WTC11 (cell line): ENCODE measurements around the gene PAPLN. TPM values are rescaled to one million over a fixed set of nuclear protein-coding genes. Genes with fewer than 3 reads are reported as not detected.

Source experiments
- ATAC-seq: fragments of 200-7000 bp; cut with Tn5 transposase; 2 replicates; pipeline ENCODE4 v1.10.0; 2021; ENCODE audit warnings: mild to moderate bottlenecking, moderate library complexity
- CTCF ChIA-PET: fragments of 300-600 bp; sonication (Branson Sonifier 250); formaldehyde crosslinking; loops from one replicate; lab custom pipeline; 2021; ENCODE audit warnings: antibody characterized with exemption; lab: Charles Lee
- POLR2A ChIA-PET: fragments of 350-600 bp; sonication (Branson Sonifier 250); formaldehyde crosslinking; loops from one replicate; lab custom pipeline; 2021; ENCODE audit warnings: antibody characterized with exemption; lab: Charles Lee
- DNase-seq: peaks from one replicate; pipeline ENCODE4 v3.0.0; 2021; ENCODE audit warnings: low spot score
- H3K27ac Mint-ChIP-seq: 2 replicates; pipeline ENCODE4 v1.8.0; 2021; ENCODE audit warnings: mixed read lengths
- H3K27me3 Mint-ChIP-seq: 2 replicates; pipeline ENCODE4 v1.8.0; 2021; ENCODE audit warnings: low read depth, mild to moderate bottlenecking, moderate library complexity, mixed read lengths
- H3K36me3 Mint-ChIP-seq: 2 replicates; pipeline ENCODE4 v1.8.0; 2021; ENCODE audit warnings: mixed read lengths
- H3K4me1 Mint-ChIP-seq: 2 replicates; pipeline ENCODE4 v1.8.0; 2022; ENCODE audit warnings: mixed read lengths
- H3K4me3 Mint-ChIP-seq: 2 replicates; pipeline ENCODE4 v1.8.0; 2021; ENCODE audit warnings: mild to moderate bottlenecking, moderate library complexity, mixed read lengths
- H3K9me3 Mint-ChIP-seq: 2 replicates; pipeline ENCODE4 v1.8.0; 2021; ENCODE audit warnings: mixed read lengths
- FOXP1 ChIP-seq: sonication (generic); formaldehyde crosslinking; IDR thresholded peaks from 2 replicates; pipeline ENCODE4 v1.8.0; 2022; ENCODE audit warnings: missing genetic modification reagents, mild to moderate bottlenecking, moderate library complexity, borderline replicate concordance
- IRF2 ChIP-seq: sonication (generic); formaldehyde crosslinking; IDR thresholded peaks from 2 replicates; pipeline ENCODE4 v1.8.0; 2022; ENCODE audit warnings: low read depth, missing genetic modification reagents, borderline replicate concordance
- MYBL2 ChIP-seq: sonication (generic); formaldehyde crosslinking; IDR thresholded peaks from 2 replicates; pipeline ENCODE4 v1.8.1; 2023; ENCODE audit warnings: mild to moderate bottlenecking, moderate library complexity, missing genetic modification reagents
- NFATC4 ChIP-seq: fragments of 250-450 bp; sonication (Bioruptor Pico); IDR thresholded peaks from 2 replicates; pipeline ENCODE4 v1.9.0; 2021; ENCODE audit warnings: mild to moderate bottlenecking
- PRRX2 ChIP-seq: fragments of 250-450 bp; sonication (Bioruptor Pico); IDR thresholded peaks from 2 replicates; pipeline ENCODE4 v1.8.0; 2021; ENCODE audit warnings: mild to moderate bottlenecking
- RORB ChIP-seq: fragments of 250-450 bp; sonication (Bioruptor Pico); IDR thresholded peaks from 2 replicates; pipeline ENCODE4 v1.9.0; 2021; ENCODE audit warnings: mild to moderate bottlenecking
- SMAD3 ChIP-seq: sonication (generic); formaldehyde crosslinking; IDR thresholded peaks from 2 replicates; pipeline ENCODE4 v1.8.0; 2022; ENCODE audit warnings: missing genetic modification reagents, mild to moderate bottlenecking, borderline replicate concordance
- SMAD4 ChIP-seq: sonication (generic); formaldehyde crosslinking; IDR thresholded peaks from 2 replicates; pipeline ENCODE4 v1.8.0; 2022; ENCODE audit warnings: mild to moderate bottlenecking, missing genetic modification reagents
- SP1 ChIP-seq: sonication (generic); formaldehyde crosslinking; conservative IDR thresholded peaks from 2 replicates; pipeline ENCODE4 v1.8.1; 2022; ENCODE audit warnings: missing genetic modification reagents
- ZBTB21 ChIP-seq: sonication (generic); formaldehyde crosslinking; IDR thresholded peaks from 2 replicates; pipeline ENCODE4 v1.8.1; 2023; ENCODE audit warnings: mild to moderate bottlenecking, missing genetic modification reagents, borderline replicate concordance
- ZNF232 ChIP-seq: sonication (generic); formaldehyde crosslinking; IDR thresholded peaks from 2 replicates; pipeline ENCODE4 v1.8.0; 2022; ENCODE audit warnings: mild to moderate bottlenecking, missing genetic modification reagents
- ZNF423 ChIP-seq: fragments of 250-450 bp; sonication (Bioruptor Pico); IDR thresholded peaks from 2 replicates; pipeline ENCODE4 v2.1.2; 2022; ENCODE audit warnings: mild to moderate bottlenecking, moderate library complexity
- total RNA-seq: library from RNA; stranded (reverse); gene quantifications from 3 replicates; pipeline ENCODE4 v1.2.3, GENCODE V29; 2021
- TF ChIP-seq, protein P1 (sequence below): fragments of 250-450 bp; sonication (Bioruptor Pico); IDR thresholded peaks from 2 replicates; pipeline ENCODE4 v1.9.0; 2021; ENCODE audit warnings: mild to moderate bottlenecking, borderline replicate concordance
- TF ChIP-seq, protein P2 (sequence below): fragments of 200-600 bp; IDR thresholded peaks from 2 replicates; pipeline ENCODE4 v1.8.0; 2022; ENCODE audit warnings: antibody characterized with exemption
- TF ChIP-seq, protein P3 (sequence below): sonication (generic); formaldehyde crosslinking; IDR thresholded peaks from 2 replicates; pipeline ENCODE4 v1.8.1; 2023; ENCODE audit warnings: mild to moderate bottlenecking, missing genetic modification reagents
- TF ChIP-seq, protein P4 (sequence below): fragments of 250-450 bp; sonication (Bioruptor Pico); conservative IDR thresholded peaks from 2 replicates; pipeline ENCODE4 v1.9.0; 2021; ENCODE audit warnings: mild to moderate bottlenecking
- TF ChIP-seq, protein P5 (sequence below): sonication (generic); formaldehyde crosslinking; IDR thresholded peaks from 2 replicates; pipeline ENCODE4 v1.8.1; 2023; ENCODE audit warnings: mild to moderate bottlenecking, missing genetic modification reagents, moderate library complexity
- TF ChIP-seq, protein P6 (sequence below): fragments of 250-450 bp; sonication (Bioruptor Pico); IDR thresholded peaks from 2 replicates; pipeline ENCODE4 v1.9.0; 2021; ENCODE audit warnings: mild to moderate bottlenecking

Gene PAPLN
- total RNA-seq, 1 experiment from 2014 or later, result 9.3 TPM

DNA sequence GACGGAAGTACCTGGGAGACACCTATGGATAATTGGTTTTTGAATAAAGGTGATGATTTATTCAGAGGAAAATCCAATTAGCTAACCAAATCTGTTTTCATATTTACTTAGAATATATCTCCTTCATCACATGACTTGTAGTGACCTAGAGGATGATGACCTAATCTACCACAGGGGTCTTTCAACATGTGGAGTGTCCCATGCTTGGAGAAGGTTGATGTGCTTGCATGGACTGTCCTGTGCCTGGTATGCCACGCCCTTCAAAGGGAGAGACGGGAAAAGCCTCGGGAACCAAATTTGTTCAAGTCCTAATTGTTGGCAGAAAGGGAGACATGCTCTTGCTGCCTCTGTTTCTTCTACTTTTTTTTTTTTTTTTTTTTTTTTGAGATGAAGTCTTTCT, 11.8 kb upstream of the PAPLN start:
- ChIA-PET POLR2A (no interaction called here), CTCF (no interaction called here)
- TF ChIP-seq MYBL2 (CRISPR knock-in tag), result no peak
- TF ChIP-seq SMAD3, result no peak
- TF ChIP-seq ZNF232 (CRISPR knock-in tag), result no peak
- TF ChIP-seq, protein P1, sequence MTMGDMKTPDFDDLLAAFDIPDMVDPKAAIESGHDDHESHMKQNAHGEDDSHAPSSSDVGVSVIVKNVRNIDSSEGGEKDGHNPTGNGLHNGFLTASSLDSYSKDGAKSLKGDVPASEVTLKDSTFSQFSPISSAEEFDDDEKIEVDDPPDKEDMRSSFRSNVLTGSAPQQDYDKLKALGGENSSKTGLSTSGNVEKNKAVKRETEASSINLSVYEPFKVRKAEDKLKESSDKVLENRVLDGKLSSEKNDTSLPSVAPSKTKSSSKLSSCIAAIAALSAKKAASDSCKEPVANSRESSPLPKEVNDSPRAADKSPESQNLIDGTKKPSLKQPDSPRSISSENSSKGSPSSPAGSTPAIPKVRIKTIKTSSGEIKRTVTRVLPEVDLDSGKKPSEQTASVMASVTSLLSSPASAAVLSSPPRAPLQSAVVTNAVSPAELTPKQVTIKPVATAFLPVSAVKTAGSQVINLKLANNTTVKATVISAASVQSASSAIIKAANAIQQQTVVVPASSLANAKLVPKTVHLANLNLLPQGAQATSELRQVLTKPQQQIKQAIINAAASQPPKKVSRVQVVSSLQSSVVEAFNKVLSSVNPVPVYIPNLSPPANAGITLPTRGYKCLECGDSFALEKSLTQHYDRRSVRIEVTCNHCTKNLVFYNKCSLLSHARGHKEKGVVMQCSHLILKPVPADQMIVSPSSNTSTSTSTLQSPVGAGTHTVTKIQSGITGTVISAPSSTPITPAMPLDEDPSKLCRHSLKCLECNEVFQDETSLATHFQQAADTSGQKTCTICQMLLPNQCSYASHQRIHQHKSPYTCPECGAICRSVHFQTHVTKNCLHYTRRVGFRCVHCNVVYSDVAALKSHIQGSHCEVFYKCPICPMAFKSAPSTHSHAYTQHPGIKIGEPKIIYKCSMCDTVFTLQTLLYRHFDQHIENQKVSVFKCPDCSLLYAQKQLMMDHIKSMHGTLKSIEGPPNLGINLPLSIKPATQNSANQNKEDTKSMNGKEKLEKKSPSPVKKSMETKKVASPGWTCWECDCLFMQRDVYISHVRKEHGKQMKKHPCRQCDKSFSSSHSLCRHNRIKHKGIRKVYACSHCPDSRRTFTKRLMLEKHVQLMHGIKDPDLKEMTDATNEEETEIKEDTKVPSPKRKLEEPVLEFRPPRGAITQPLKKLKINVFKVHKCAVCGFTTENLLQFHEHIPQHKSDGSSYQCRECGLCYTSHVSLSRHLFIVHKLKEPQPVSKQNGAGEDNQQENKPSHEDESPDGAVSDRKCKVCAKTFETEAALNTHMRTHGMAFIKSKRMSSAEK (CRISPR knock-in tag), result no peak
- no peak for TF ChIP-seq ZBTB21 (CRISPR knock-in tag)
- TF ChIP-seq SP1 (CRISPR knock-in tag), result no peak
- no peak for TF ChIP-seq FOXP1 (CRISPR knock-in tag)
- no peak for TF ChIP-seq IRF2 (CRISPR knock-in tag)
- TF ChIP-seq, protein P2, sequence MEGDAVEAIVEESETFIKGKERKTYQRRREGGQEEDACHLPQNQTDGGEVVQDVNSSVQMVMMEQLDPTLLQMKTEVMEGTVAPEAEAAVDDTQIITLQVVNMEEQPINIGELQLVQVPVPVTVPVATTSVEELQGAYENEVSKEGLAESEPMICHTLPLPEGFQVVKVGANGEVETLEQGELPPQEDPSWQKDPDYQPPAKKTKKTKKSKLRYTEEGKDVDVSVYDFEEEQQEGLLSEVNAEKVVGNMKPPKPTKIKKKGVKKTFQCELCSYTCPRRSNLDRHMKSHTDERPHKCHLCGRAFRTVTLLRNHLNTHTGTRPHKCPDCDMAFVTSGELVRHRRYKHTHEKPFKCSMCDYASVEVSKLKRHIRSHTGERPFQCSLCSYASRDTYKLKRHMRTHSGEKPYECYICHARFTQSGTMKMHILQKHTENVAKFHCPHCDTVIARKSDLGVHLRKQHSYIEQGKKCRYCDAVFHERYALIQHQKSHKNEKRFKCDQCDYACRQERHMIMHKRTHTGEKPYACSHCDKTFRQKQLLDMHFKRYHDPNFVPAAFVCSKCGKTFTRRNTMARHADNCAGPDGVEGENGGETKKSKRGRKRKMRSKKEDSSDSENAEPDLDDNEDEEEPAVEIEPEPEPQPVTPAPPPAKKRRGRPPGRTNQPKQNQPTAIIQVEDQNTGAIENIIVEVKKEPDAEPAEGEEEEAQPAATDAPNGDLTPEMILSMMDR, result no peak
- TF ChIP-seq, protein P3, sequence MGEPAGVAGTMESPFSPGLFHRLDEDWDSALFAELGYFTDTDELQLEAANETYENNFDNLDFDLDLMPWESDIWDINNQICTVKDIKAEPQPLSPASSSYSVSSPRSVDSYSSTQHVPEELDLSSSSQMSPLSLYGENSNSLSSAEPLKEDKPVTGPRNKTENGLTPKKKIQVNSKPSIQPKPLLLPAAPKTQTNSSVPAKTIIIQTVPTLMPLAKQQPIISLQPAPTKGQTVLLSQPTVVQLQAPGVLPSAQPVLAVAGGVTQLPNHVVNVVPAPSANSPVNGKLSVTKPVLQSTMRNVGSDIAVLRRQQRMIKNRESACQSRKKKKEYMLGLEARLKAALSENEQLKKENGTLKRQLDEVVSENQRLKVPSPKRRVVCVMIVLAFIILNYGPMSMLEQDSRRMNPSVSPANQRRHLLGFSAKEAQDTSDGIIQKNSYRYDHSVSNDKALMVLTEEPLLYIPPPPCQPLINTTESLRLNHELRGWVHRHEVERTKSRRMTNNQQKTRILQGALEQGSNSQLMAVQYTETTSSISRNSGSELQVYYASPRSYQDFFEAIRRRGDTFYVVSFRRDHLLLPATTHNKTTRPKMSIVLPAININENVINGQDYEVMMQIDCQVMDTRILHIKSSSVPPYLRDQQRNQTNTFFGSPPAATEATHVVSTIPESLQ (CRISPR knock-in tag), result no peak
- no peak for TF ChIP-seq ZNF423
- no peak for TF ChIP-seq PRRX2 (CRISPR knock-in tag)
- TF ChIP-seq, protein P4, sequence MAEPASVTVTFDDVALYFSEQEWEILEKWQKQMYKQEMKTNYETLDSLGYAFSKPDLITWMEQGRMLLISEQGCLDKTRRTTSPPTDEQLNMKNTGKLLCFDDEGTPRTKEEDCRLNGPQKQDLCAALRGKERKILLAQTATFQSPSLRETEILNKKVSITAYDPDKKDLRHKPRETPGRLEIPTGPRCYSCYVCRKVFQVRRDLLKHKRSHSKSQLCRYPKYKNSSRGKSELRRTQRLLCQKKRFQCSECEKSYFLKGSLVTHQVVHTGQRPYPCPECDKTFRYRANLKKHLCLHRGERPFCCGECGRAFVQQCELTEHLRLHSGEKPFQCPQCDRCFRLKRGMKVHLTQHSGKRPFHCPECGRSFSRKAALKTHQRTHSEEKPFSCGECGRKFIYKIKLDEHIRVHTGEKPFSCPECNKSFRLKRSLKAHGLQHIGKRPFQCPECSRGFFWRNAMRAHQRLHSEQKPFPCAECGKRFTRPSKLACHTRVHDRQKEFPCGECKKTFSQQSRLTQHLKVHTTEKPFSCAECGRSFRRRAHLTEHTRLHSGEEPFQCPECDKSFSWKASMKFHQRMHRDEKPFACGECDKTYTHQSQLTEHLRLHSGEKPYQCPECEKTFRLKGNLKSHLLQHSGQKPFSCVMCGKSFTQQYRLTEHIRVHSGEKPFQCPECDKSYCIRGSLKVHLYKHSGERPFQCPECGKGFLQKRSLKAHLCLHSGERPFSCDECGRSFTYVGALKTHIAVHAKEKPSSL, result no peak
- no peak for TF ChIP-seq NFATC4
- no peak for TF ChIP-seq SMAD4 (CRISPR knock-in tag)
- no peak for TF ChIP-seq RORB (CRISPR knock-in tag)
- TF ChIP-seq, protein P5, sequence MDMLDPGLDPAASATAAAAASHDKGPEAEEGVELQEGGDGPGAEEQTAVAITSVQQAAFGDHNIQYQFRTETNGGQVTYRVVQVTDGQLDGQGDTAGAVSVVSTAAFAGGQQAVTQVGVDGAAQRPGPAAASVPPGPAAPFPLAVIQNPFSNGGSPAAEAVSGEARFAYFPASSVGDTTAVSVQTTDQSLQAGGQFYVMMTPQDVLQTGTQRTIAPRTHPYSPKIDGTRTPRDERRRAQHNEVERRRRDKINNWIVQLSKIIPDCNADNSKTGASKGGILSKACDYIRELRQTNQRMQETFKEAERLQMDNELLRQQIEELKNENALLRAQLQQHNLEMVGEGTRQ, result no peak
- TF ChIP-seq, protein P6, sequence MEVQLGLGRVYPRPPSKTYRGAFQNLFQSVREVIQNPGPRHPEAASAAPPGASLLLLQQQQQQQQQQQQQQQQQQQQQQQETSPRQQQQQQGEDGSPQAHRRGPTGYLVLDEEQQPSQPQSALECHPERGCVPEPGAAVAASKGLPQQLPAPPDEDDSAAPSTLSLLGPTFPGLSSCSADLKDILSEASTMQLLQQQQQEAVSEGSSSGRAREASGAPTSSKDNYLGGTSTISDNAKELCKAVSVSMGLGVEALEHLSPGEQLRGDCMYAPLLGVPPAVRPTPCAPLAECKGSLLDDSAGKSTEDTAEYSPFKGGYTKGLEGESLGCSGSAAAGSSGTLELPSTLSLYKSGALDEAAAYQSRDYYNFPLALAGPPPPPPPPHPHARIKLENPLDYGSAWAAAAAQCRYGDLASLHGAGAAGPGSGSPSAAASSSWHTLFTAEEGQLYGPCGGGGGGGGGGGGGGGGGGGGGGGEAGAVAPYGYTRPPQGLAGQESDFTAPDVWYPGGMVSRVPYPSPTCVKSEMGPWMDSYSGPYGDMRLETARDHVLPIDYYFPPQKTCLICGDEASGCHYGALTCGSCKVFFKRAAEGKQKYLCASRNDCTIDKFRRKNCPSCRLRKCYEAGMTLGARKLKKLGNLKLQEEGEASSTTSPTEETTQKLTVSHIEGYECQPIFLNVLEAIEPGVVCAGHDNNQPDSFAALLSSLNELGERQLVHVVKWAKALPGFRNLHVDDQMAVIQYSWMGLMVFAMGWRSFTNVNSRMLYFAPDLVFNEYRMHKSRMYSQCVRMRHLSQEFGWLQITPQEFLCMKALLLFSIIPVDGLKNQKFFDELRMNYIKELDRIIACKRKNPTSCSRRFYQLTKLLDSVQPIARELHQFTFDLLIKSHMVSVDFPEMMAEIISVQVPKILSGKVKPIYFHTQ, result no peak
- no peak for ATAC-seq
- H3K36me3 Mint-ChIP-seq, result no peaks in the 10 kb centered on the region
- peaks cover 28% of the 10 kb centered on the region for H3K4me1 Mint-ChIP-seq
- DNase-seq, result no peak
- H3K9me3 Mint-ChIP-seq, result no peaks in the 10 kb centered on the region
- no peaks in the 10 kb centered on the region; the same call in 1 of the 2 replicates for H3K27me3 Mint-ChIP-seq
- no peak overlapping the region for H3K4me3 Mint-ChIP-seq
- H3K27ac Mint-ChIP-seq, result no peak overlapping the region; the same call in 1 of the 2 replicates
